Measurements from ENCODE around the gene CACNA1C. TPM values are rescaled to one million over a fixed set of nuclear protein-coding genes. Genes with fewer than 3 reads are reported as not detected.
A peak's percentile ranks its signal among the peaks of the same experiment; 100 is the strongest.

Gene CACNA1C
- total and polyA plus RNA-seq, 2 of the 4 experiments (the other 2 are of a cell fraction) = 1.6 to 2.6 TPM

DNA sequence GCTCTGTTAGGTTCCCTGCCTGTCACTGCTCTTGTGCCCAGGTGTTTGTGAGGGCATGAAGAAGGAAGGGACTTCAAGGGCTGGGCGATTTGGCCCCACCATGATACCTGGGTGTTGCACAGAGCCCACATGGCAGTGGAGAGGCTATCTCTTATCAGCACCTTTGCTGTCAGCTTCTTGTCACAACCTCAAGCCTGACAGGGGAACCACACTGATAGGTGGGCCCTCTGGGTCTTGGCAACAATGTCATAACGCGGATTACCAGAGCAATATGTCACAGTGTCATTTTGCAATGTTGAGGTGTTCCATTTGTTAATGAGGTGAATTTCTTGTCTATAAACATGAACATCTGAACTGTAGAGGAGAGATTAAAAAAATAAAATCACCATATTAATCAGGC is 22.9 kb upstream of the CACNA1C start:
- H3K27ac ChIP-seq (ENCODE audit: insufficient read depth, low read length) = no peak overlapping the region
- H2AK5ac ChIP-seq (ENCODE audit: low read depth, low read length) = peak overlapping the region; percentile 44
- no peak overlapping the region for H3K14ac ChIP-seq (replicated peaks; ENCODE audit: low read depth, low read length)
- no peak overlapping the region for H4K8ac ChIP-seq (ENCODE audit: low read depth in 2 of 2, low read length in 2 of 2)
- H3K9ac ChIP-seq (ENCODE audit: low read depth, low read length) = no peak overlapping the region
- H3K4me1 ChIP-seq (ENCODE audit: control insufficient read depth, insufficient read depth, low read length) = no peaks in the 10 kb centered on the region
- no peak overlapping the region for H3K18ac ChIP-seq (ENCODE audit: low read depth, low read length)
- H2AFZ ChIP-seq (replicated peaks; ENCODE audit: low read length, poor library complexity) = no peak overlapping the region
- no peak for DNase-seq
- dilution Hi-C loops (cut with HindIII; ENCODE audit: low sequenced_read_pairs, unreplicated experiment) = no loop called here
- H3K27me3 ChIP-seq (ENCODE audit: control insufficient read depth, insufficient read depth, low read length) = peaks cover 25% of the 10 kb centered on the region
- intact Hi-C loops (cut with micrococcal nuclease) = no loop called here
- WGBS, 2 experiments (ENCODE audit: extremely low coverage in 2 of 2, insufficient read length in 1 of 2) = no CpG with 5 or more reads among the region's 3 CpGs
- H3K23ac ChIP-seq (ENCODE audit: low read depth, low read length) = no peak overlapping the region
- no peaks in the 10 kb centered on the region for H3K79me1 ChIP-seq (ENCODE audit: low read depth in 1 of 2, low read length in 2 of 2)
- no peak overlapping the region for H3K4ac ChIP-seq (ENCODE audit: low read depth, low read length)
- no peaks in the 10 kb centered on the region for H3K9me3 ChIP-seq (ENCODE audit: control insufficient read depth, insufficient read depth, low read length)
- H2BK5ac ChIP-seq (ENCODE audit: low read depth, low read length, poor library complexity, severe bottlenecking) = no peak overlapping the region
- no peak overlapping the region for H4K91ac ChIP-seq (ENCODE audit: insufficient read depth, low read depth, low read length)
- no peak overlapping the region for H3K4me3 ChIP-seq (ENCODE audit: insufficient read depth, low read depth, low read length)
- TF ChIP-seq USF2 (IDR thresholded peaks at IDR 0.05; ENCODE audit: low read depth, low read length) (no peak), ELK1 (IDR thresholded peaks at IDR 0.05; ENCODE audit: borderline replicate concordance, low read depth, low read length) (no peak), RFX5 (IDR thresholded peaks at IDR 0.05; ENCODE audit: low read depth, low read length) (no peak)
- CTCF ChIA-PET = no interaction called here
- no peak overlapping the region for H3K56ac ChIP-seq (ENCODE audit: extremely low read depth, insufficient read depth, low read length)
- in situ Hi-C loops (cut with MboI; ENCODE audit: low sequenced_read_pairs) = loop anchor here (10.0 kb wide), 2 partner anchors 225 to 375 kb away; no protein-coding TSS in a partner anchor
- H4K20me1 ChIP-seq (ENCODE audit: insufficient read depth, low read length) = no peaks in the 10 kb centered on the region
- no peak overlapping the region for H2BK20ac ChIP-seq (ENCODE audit: low read depth, low read length)
- no TSS peak for BruUV-seq (replicated peaks)
- no peak overlapping the region for H4K5ac ChIP-seq (ENCODE audit: low read depth, low read length)
- POLR2A ChIA-PET (ENCODE audit: unreplicated experiment) = no interaction called here
- H2BK120ac ChIP-seq (ENCODE audit: low read depth, low read length) = no peak overlapping the region
- no peaks in the 10 kb centered on the region for H3K36me3 ChIP-seq (ENCODE audit: control insufficient read depth, insufficient read depth, low read length)
- no peak for ATAC-seq (ENCODE audit: low read depth)
- H2BK15ac ChIP-seq (ENCODE audit: low read depth, low read length) = no peak overlapping the region
- no peak overlapping the region for H2AK9ac ChIP-seq (replicated peaks; ENCODE audit: low read depth, low read length, poor library complexity)
- H3K9me1 ChIP-seq (ENCODE audit: insufficient read depth, low read length) = no peaks in the 10 kb centered on the region; the same call in 1 of the 2 replicates
- no peak overlapping the region for H3K4me2 ChIP-seq (ENCODE audit: low read depth, low read length)

Data from IMR-90 (cell line).